HEK293 (cell line): Measurements from ENCODE around the gene TPP1.

ENCODE experiments used
- CTCF ChIA-PET: fragments of 350-600 bp; formaldehyde crosslinking; extraction: SDS; loops from one replicate; lab custom pipeline; 2021; ENCODE audit warnings: antibody characterized with exemption; lab: Yijun Ruan, JAX
- POLR2A ChIA-PET: fragments of 300-600 bp; formaldehyde crosslinking; extraction: SDS; loops from one replicate; lab custom pipeline; 2020; ENCODE audit warnings: antibody characterized with exemption, inconsistent platforms; lab: Yijun Ruan, JAX
- H3K27ac ChIP-seq: fragments of 200-500 bp; sonication (Bioruptor generic); 2 replicates; pipeline ENCODE4 v1.5.1; 2014; ENCODE audit warnings: low read depth, low read length, control low read depth, inconsistent platforms; ENCODE audit errors: extremely low read depth
- H3K36me3 ChIP-seq, 2 experiments: fragments of 200-500 bp in 1 of 2; sonication (Bioruptor generic) in 1 of 2; 1 replicate in 1 of 2; 2 replicates in 1 of 2; pipeline ENCODE4 v1.5.1; 2014 to 2017; ENCODE audit warnings: inconsistent platforms in 2 of 2, low read length in 2 of 2; ENCODE audit not compliant: control insufficient read depth in 2 of 2, insufficient read depth in 1 of 2
- H3K4me1 ChIP-seq: fragments of 200-500 bp; sonication (Bioruptor generic); 2 replicates; pipeline ENCODE4 v1.5.1; 2014; ENCODE audit warnings: mild to moderate bottlenecking, low read length, inconsistent platforms; ENCODE audit not compliant: control insufficient read depth, insufficient read depth
- H3K4me3 ChIP-seq: 2 replicates; pipeline ENCODE4 v1.5.1; 2011; ENCODE audit warnings: low read depth, mild to moderate bottlenecking, control low read depth, low read length, moderate library complexity
- H3K9me3 ChIP-seq: fragments of 200-500 bp; sonication (Bioruptor generic); 2 replicates; pipeline ENCODE4 v1.5.1; 2014; ENCODE audit warnings: low read depth, low read length, inconsistent platforms; ENCODE audit not compliant: control insufficient read depth, insufficient read depth
- GLI4 ChIP-seq: fragments of 450-650 bp; formaldehyde crosslinking; IDR thresholded peaks from 2 replicates; pipeline ENCODE4 v1.5.1; 2016; ENCODE audit warnings: missing biosample characterization, missing genetic modification characterization
- PBX3 ChIP-seq: sonication (generic); formaldehyde crosslinking; IDR thresholded peaks from 2 replicates; pipeline ENCODE4 v1.8.1; 2022; ENCODE audit warnings: mild to moderate bottlenecking, moderate library complexity, missing genetic modification reagents
- PRDM4 ChIP-seq: fragments of 450-650 bp; formaldehyde crosslinking; IDR thresholded peaks from 2 replicates; pipeline ENCODE4 v1.5.1; 2017; ENCODE audit warnings: missing biosample characterization, missing genetic modification characterization
- PRDM6 ChIP-seq: fragments of 450-650 bp; formaldehyde crosslinking; IDR thresholded peaks from 2 replicates; pipeline ENCODE4 v1.5.1; 2017; ENCODE audit warnings: missing biosample characterization, missing genetic modification characterization
- ZBTB21 ChIP-seq: fragments of 450-650 bp; formaldehyde crosslinking; IDR thresholded peaks from 2 replicates; pipeline ENCODE4 v1.5.1; 2017; ENCODE audit warnings: missing biosample characterization, missing genetic modification characterization
- ZBTB44 ChIP-seq: fragments of 450-650 bp; IDR thresholded peaks from 2 replicates; pipeline ENCODE4 v1.5.1; 2018; ENCODE audit warnings: missing biosample characterization, mild to moderate bottlenecking, missing genetic modification characterization
- ZNF169 ChIP-seq: fragments of 450-650 bp; formaldehyde crosslinking; IDR thresholded peaks from 2 replicates; pipeline ENCODE4 v1.5.1; 2016; ENCODE audit warnings: missing biosample characterization, missing genetic modification characterization
- ZNF19 ChIP-seq: fragments of 450-650 bp; formaldehyde crosslinking; IDR thresholded peaks from 2 replicates; pipeline ENCODE4; 2016; ENCODE audit warnings: missing biosample characterization, missing genetic modification characterization, low read depth
- ZNF280C ChIP-seq: fragments of 450-650 bp; formaldehyde crosslinking; IDR thresholded peaks from 2 replicates; pipeline ENCODE4 v1.5.1; 2016; ENCODE audit warnings: missing biosample characterization, missing genetic modification characterization
- ZNF292 ChIP-seq: fragments of 450-650 bp; formaldehyde crosslinking; IDR thresholded peaks from 2 replicates; pipeline ENCODE4 v1.5.1; 2016; ENCODE audit warnings: low read depth, missing biosample characterization, missing genetic modification characterization, borderline replicate concordance
- ZNF366 ChIP-seq: fragments of 450-650 bp; formaldehyde crosslinking; conservative IDR thresholded peaks from 2 replicates; pipeline ENCODE4 v1.5.1; 2016; ENCODE audit warnings: missing biosample characterization, missing genetic modification characterization
- ZNF473 ChIP-seq: fragments of 450-650 bp; formaldehyde crosslinking; IDR thresholded peaks from 2 replicates; pipeline ENCODE4 v1.5.1; 2017; ENCODE audit warnings: missing biosample characterization, missing genetic modification characterization
- ZNF513 ChIP-seq: fragments of 450-650 bp; IDR thresholded peaks from 2 replicates; pipeline ENCODE4 v1.5.1; 2018; ENCODE audit warnings: missing biosample characterization, missing genetic modification characterization
- ZNF580 ChIP-seq: fragments of 450-650 bp; formaldehyde crosslinking; IDR thresholded peaks from 2 replicates; pipeline ENCODE4 v1.5.1; 2016; ENCODE audit warnings: missing biosample characterization, missing genetic modification characterization
- ZNF654 ChIP-seq: fragments of 450-650 bp; formaldehyde crosslinking; IDR thresholded peaks from 2 replicates; pipeline ENCODE4 v1.5.1; 2016; ENCODE audit warnings: low read depth, missing biosample characterization, missing genetic modification characterization
- ZNF704 ChIP-seq: fragments of 450-650 bp; formaldehyde crosslinking; IDR thresholded peaks from 2 replicates; pipeline ENCODE4 v1.5.1; 2016; ENCODE audit warnings: missing biosample characterization, missing genetic modification characterization
- ZNF707 ChIP-seq: fragments of 450-650 bp; formaldehyde crosslinking; IDR thresholded peaks from 2 replicates; pipeline ENCODE4 v1.5.1; 2016; ENCODE audit warnings: missing biosample characterization, missing genetic modification characterization
- ZNF768 ChIP-seq: fragments of 450-650 bp; formaldehyde crosslinking; IDR thresholded peaks from 2 replicates; pipeline ENCODE4 v1.5.1; 2018; ENCODE audit warnings: missing biosample characterization, mild to moderate bottlenecking, missing genetic modification characterization
- ZNF843 ChIP-seq: fragments of 450-650 bp; formaldehyde crosslinking; IDR thresholded peaks from 2 replicates; pipeline ENCODE4 v1.5.1; 2016; ENCODE audit warnings: missing biosample characterization, missing genetic modification characterization

Gene TPP1

GRCh38 chr11:6602096-6602940 is 16.9 kb downstream of the TPP1 start:
- no peaks in the 10 kb centered on the region for H3K9me3 ChIP-seq
- POLR2A ChIA-PET, result interaction anchor here (1.0 to 3.2 kb wide), 5 partner anchors 11 to 121 kb away, joined by 3 to 20 read pairs (median 5); partner anchors contain the start of genes ARFIP2, MRPL17, TAF10 and TIMM10B
- no peak for TF ChIP-seq ZNF19 (tag by site-specific recombination)
- TF ChIP-seq ZNF280C (tag by site-specific recombination), result no peak
- TF ChIP-seq ZNF580, result no peak
- TF ChIP-seq ZNF292 (tag by site-specific recombination), result no peak
- TF ChIP-seq PRDM4 (tag by site-specific recombination), result no peak
- no peak for TF ChIP-seq ZNF843 (tag by site-specific recombination)
- TF ChIP-seq ZNF169, result no peak
- TF ChIP-seq ZNF704 (tag by site-specific recombination), result no peak
- no peak for TF ChIP-seq ZNF654 (tag by site-specific recombination)
- TF ChIP-seq ZNF366 (tag by site-specific recombination), result no peak
- no peak for TF ChIP-seq PBX3 (CRISPR knock-in tag)
- TF ChIP-seq PRDM6 (tag by site-specific recombination), result no peak
- TF ChIP-seq ZBTB21, result no peak
- TF ChIP-seq, all 188 proteins: peak for 0
- H3K27ac ChIP-seq, result no peak overlapping the region
- H3K36me3 ChIP-seq, result peaks cover 0 to 53% of the 10 kb centered on the region in 2 experiments; a peak in 1 of 3 replicates
- peak overlapping the region; percentile 92 for H3K4me3 ChIP-seq
- no peaks in the 10 kb centered on the region for H3K4me1 ChIP-seq
- CTCF ChIA-PET, result interaction anchor here (0.6 to 2.4 kb wide), 6 partner anchors 36 to 224 kb away, joined by 3 to 7 read pairs (median 3); partner anchors contain the start of gene MRPL17

GRCh38 chr11:6601041-6601461 is 18.2 kb downstream of the TPP1 start:
- Histone ChIP-seq H3K36me3 (peaks cover 0 to 61% of the 10 kb centered on the region in 2 experiments; a peak in 1 of 3 replicates), H3K27ac (no peak overlapping the region), H3K4me3 (no peak overlapping the region), H3K4me1 (no peaks in the 10 kb centered on the region), H3K9me3 (no peaks in the 10 kb centered on the region)
- ChIA-PET POLR2A (no interaction called here), CTCF (no interaction called here)
- TF ChIP-seq ZNF768 (tag by site-specific recombination), result no peak
- no peak for TF ChIP-seq ZBTB44 (tag by site-specific recombination)
- no peak for TF ChIP-seq ZNF513 (tag by site-specific recombination)
- no peak for TF ChIP-seq ZNF473 (tag by site-specific recombination)
- no peak for TF ChIP-seq ZNF707 (tag by site-specific recombination)
- no peak for TF ChIP-seq GLI4 (tag by site-specific recombination)
